Kidney (tissue), 14 donors: ENCODE data around the gene ALKBH3. TPM values are rescaled to one million over a fixed set of nuclear protein-coding genes. Genes with fewer than 3 reads are reported as not detected.

Source experiments
- DNase-seq, 5 donors: peaks; one replicate each; pipeline ENCODE4 v3.0.0-alpha.2; 2013 to 2020
- FAIRE-seq: peaks from 2 replicates; lab custom pipeline; 2012; peaks lifted over from hg19 to GRCh38; lab: Jason Lieb, UNC
- H3K27ac ChIP-seq, 2 donors: one replicate each; pipeline ENCODE4 v1.7.0; 2013; ENCODE audit warnings: low read depth in 2 of 2, low read length in 2 of 2, inconsistent platforms in 1 of 2
- H3K27me3 ChIP-seq: one replicate; pipeline ENCODE4 v1.7.1; 2013; ENCODE audit warnings: low read length, inconsistent platforms; ENCODE audit not compliant: control insufficient read depth, insufficient read depth
- H3K36me3 ChIP-seq, 3 donors: one replicate each; pipeline versions ENCODE4 v1.7.0 to v1.7.1; 2013; ENCODE audit warnings: low read length in 3 of 3, control low read depth in 1 of 3, inconsistent platforms in 1 of 3; ENCODE audit not compliant: insufficient read depth in 3 of 3, control insufficient read depth in 2 of 3
- H3K4me1 ChIP-seq, 3 donors: one replicate each; pipeline versions ENCODE4 v1.7.0 to v1.7.1; 2013; ENCODE audit warnings: low read length in 3 of 3, inconsistent platforms in 1 of 3, low read depth in 1 of 3; ENCODE audit not compliant: control insufficient read depth in 2 of 3, insufficient read depth in 2 of 3
- H3K4me3 ChIP-seq, 3 donors: one replicate each; pipeline versions ENCODE4 v1.7.0 to v1.8.1; 2013; ENCODE audit warnings: low read length in 3 of 3, control low read depth in 1 of 3, inconsistent platforms in 1 of 3
- H3K9ac ChIP-seq, 3 donors: one replicate each; pipeline versions ENCODE4 v1.7.0 to v1.7.1; 2013; ENCODE audit warnings: low read length in 3 of 3, control low read depth in 1 of 3, inconsistent platforms in 1 of 3
- H3K9me3 ChIP-seq, 3 donors: one replicate each; pipeline versions ENCODE4 v1.7.0 to v1.7.1; 2013; ENCODE audit warnings: low read length in 3 of 3, control low read depth in 1 of 3, inconsistent platforms in 1 of 3; ENCODE audit not compliant: control insufficient read depth in 2 of 3, insufficient read depth in 1 of 3
- intact Hi-C: fragments of 100-400 bp; cut with DNase I; formaldehyde crosslinking; loops from one replicate; pipeline ENCODE4 v1.11.1; 2022
- polyA plus RNA-seq: library from polyadenylated mRNA; stranded (reverse); fragments of 350-450 nt; fragmentation: Illumina TruSeq; extraction: RNeasy Lipid Tissue Mini Kit (QIAGEN cat#74804); gene quantifications from one replicate; pipeline ENCODE4 v1.2.3, GENCODE V29; 2014; ENCODE audit warnings: low read depth, low replicate concordance; ENCODE audit not compliant: insufficient read depth
- total RNA-seq: library from RNA; stranded (reverse); fragmentation: NEBNext Ultra II Directional; extraction: Animal tissue kit (Norgen Biotek cat#: 25700); gene quantifications from one replicate; pipeline ENCODE4 v1.2.1, GENCODE V29; 2021
- TF ChIP-seq, protein P1 (sequence below): IDR thresholded peaks from 3 replicates; pipeline ENCODE4 v1.5.1; 2012; ENCODE audit warnings: mild to moderate bottlenecking, moderate library complexity, borderline replicate concordance; ENCODE audit not compliant: insufficient read depth; ENCODE audit errors: extremely low read depth
- donor health status: control.
- donor health status: control.
- donor health status: control.
- donor health status: control.
- donor health status: control.
- donor health status: DM: yes; HTN: yes; CAD: no.
- donor health status: Normal renal cell carcinoma (clear cell type).

Gene ALKBH3
- total and polyA plus RNA-seq, 2 donors from 2014 or later, result 23.8 to 49.0 TPM

DNA sequence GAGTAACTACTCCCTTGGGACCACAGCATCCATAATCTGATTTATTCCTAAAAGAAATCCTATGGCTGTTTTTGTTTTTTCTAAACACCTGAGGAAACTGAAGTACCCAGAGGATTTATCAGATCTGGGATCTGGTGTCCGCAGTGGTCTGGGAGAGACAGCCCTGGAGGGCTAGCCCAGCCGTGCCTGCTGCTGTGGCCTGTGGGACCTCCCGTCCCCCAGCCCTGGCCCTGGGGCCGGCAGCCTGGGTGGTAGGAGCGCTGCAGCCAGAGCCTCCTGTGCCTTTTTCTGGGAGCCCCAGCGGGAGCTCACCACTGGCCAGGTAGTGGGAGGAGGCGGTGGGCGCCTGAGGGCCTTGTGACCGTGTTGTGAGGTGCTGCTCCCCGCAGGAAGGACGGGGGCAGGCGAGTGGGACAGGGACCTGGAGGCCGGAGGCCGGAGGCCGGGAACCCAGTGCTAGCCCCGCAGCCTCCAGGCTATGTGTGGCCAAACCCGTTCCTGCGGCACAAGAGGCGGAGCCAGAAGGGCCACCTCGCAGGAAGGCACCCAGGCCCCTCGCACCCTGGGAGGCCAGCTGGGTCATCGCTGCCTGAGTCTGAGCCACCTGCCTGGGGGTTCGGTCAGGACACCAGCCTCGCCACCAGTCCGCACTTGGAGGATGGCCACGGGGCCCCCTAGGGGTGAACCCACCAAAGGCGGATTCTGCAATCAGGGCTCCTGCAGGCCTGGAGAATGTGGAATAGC, 43.7 kb downstream of the ALKBH3 start:
- DNase-seq (peak in 2 of 5 donors; percentile 54 to 80), FAIRE-seq (no peak)
- no peaks in the 10 kb centered on the region for H3K27me3 ChIP-seq
- intact Hi-C loops, result no loop called here
- TF ChIP-seq, protein P1, sequence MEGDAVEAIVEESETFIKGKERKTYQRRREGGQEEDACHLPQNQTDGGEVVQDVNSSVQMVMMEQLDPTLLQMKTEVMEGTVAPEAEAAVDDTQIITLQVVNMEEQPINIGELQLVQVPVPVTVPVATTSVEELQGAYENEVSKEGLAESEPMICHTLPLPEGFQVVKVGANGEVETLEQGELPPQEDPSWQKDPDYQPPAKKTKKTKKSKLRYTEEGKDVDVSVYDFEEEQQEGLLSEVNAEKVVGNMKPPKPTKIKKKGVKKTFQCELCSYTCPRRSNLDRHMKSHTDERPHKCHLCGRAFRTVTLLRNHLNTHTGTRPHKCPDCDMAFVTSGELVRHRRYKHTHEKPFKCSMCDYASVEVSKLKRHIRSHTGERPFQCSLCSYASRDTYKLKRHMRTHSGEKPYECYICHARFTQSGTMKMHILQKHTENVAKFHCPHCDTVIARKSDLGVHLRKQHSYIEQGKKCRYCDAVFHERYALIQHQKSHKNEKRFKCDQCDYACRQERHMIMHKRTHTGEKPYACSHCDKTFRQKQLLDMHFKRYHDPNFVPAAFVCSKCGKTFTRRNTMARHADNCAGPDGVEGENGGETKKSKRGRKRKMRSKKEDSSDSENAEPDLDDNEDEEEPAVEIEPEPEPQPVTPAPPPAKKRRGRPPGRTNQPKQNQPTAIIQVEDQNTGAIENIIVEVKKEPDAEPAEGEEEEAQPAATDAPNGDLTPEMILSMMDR, result no peak
- H3K4me3 ChIP-seq, result no peak overlapping the region
- H3K4me1 ChIP-seq, result peaks cover 2 to 9% (median 4%) of the 10 kb centered on the region in 3 donors
- no peak overlapping the region for H3K9ac ChIP-seq
- H3K9me3 ChIP-seq, result no peaks in the 10 kb centered on the region
- peaks cover 0 to 17% (median 7%) of the 10 kb centered on the region in 3 donors for H3K36me3 ChIP-seq
- peak overlapping the region; percentile 63 to 66 for H3K27ac ChIP-seq

- H3K27ac ChIP-seq, result peak overlapping the region in 1 of 2 donors; percentile 63
- no peak overlapping the region for H3K9ac ChIP-seq
- no peaks in the 10 kb centered on the region for H3K27me3 ChIP-seq
- no peak for FAIRE-seq
- peak in 1 of 5 donors; percentile 35 for DNase-seq
- TF ChIP-seq, protein P1, result no peak
- peaks cover 0 to 13% (median 0%) of the 10 kb centered on the region in 3 donors for H3K36me3 ChIP-seq
- no peaks in the 10 kb centered on the region for H3K9me3 ChIP-seq
- peaks cover 2 to 9% (median 4%) of the 10 kb centered on the region in 3 donors for H3K4me1 ChIP-seq
- no peak overlapping the region for H3K4me3 ChIP-seq
- intact Hi-C loops, result no loop called here
These were observed 44.7 kb downstream of the ALKBH3 start for GRCh38 chr11:43925063-43925931.

GRCh38 chr11:43925932-43926505, 45.4 kb downstream of the ALKBH3 start:
- no peak overlapping the region for H3K27ac ChIP-seq
- FAIRE-seq, result no peak
- no peak overlapping the region for H3K4me3 ChIP-seq

More at GRCh38 chr11:43925932-43926505, 45.4 kb downstream of the ALKBH3 start:
- H3K9ac ChIP-seq, result no peak overlapping the region
- H3K27me3 ChIP-seq, result no peaks in the 10 kb centered on the region
- intact Hi-C loops, result no loop called here
- peaks cover 0 to 8% (median 0%) of the 10 kb centered on the region in 3 donors for H3K36me3 ChIP-seq
- peak in 1 of 5 donors; percentile 49 for DNase-seq
- TF ChIP-seq, protein P1, result no peak
- peaks cover 3 to 9% (median 4%) of the 10 kb centered on the region in 3 donors for H3K4me1 ChIP-seq
- H3K9me3 ChIP-seq, result no peaks in the 10 kb centered on the region
